ENCODE results near the gene RCOR1. TPM values are rescaled to one million over a fixed set of nuclear protein-coding genes. Genes with fewer than 3 reads are reported as not detected.
"Not testable (repeated sequence)": the region's sequence is repeated elsewhere in the genome, so short reads cannot be mapped to it uniquely, and the experiment has no call there.

The RCOR1 gene
- total and polyA plus RNA-seq, 2 donors from 2014 or later, result 4.9 to 17.9 TPM

- H3K36me3 ChIP-seq (ENCODE audit: control insufficient read depth in 2 of 3, insufficient read depth in 3 of 3, low read length in 3 of 3), result no peaks in the 10 kb centered on the region
- intact Hi-C loops (cut with DNase I), result no loop called here
- no peak for FAIRE-seq
Measured at GRCh38 chr14:102570334-102570995, 22.0 kb upstream of the RCOR1 start.

GRCh38 chr14:102571043-102571442, 21.4 kb upstream of the RCOR1 start:
- Histone ChIP-seq H3K36me3 (ENCODE audit: control insufficient read depth in 2 of 3, insufficient read depth in 3 of 3, low read length in 3 of 3) (no peaks in the 10 kb centered on the region), H3K9ac (ENCODE audit: low read length in 3 of 3) (no peak overlapping the region), H3K27me3 (ENCODE audit: control insufficient read depth, insufficient read depth, low read length) (no peaks in the 10 kb centered on the region), H3K4me1 (ENCODE audit: control insufficient read depth in 2 of 3, insufficient read depth in 2 of 3, low read depth in 1 of 3, low read length in 3 of 3) (no peaks in the 10 kb centered on the region), H3K27ac (ENCODE audit: low read depth in 2 of 2, low read length in 2 of 2) (no peak overlapping the region), H3K9me3 (ENCODE audit: control insufficient read depth in 2 of 3, insufficient read depth in 1 of 3, low read length in 3 of 3) (no peaks in the 10 kb centered on the region), H3K4me3 (ENCODE audit: low read length in 3 of 3) (no peak overlapping the region)
- DNase-seq (no peak), FAIRE-seq (no peak)
- intact Hi-C loops (cut with DNase I), result no loop called here
- no peak for TF ChIP-seq CTCF (IDR thresholded peaks at IDR 0.05; ENCODE audit: borderline replicate concordance, extremely low read depth, insufficient read depth)

More at GRCh38 chr14:102570334-102570995, 22.0 kb upstream of the RCOR1 start:
- no peak overlapping the region for H3K9ac ChIP-seq (ENCODE audit: low read length in 3 of 3)
- no peak overlapping the region for H3K4me3 ChIP-seq (ENCODE audit: low read length in 3 of 3)
- no peak overlapping the region for H3K27ac ChIP-seq (ENCODE audit: low read depth in 2 of 2, low read length in 2 of 2)
- no peaks in the 10 kb centered on the region for H3K27me3 ChIP-seq (ENCODE audit: control insufficient read depth, insufficient read depth, low read length)
- DNase-seq, result no peak
- no peak for TF ChIP-seq CTCF (IDR thresholded peaks at IDR 0.05; ENCODE audit: borderline replicate concordance, extremely low read depth, insufficient read depth)
- no peaks in the 10 kb centered on the region for H3K4me1 ChIP-seq (ENCODE audit: control insufficient read depth in 2 of 3, insufficient read depth in 2 of 3, low read depth in 1 of 3, low read length in 3 of 3)
- no peaks in the 10 kb centered on the region for H3K9me3 ChIP-seq (ENCODE audit: control insufficient read depth in 2 of 3, insufficient read depth in 1 of 3, low read length in 3 of 3)

GRCh38 chr14:102571478-102572042, 20.9 kb upstream of the RCOR1 start:
- Histone ChIP-seq H3K4me3 (ENCODE audit: low read length in 3 of 3) (no peak overlapping the region), H3K36me3 (ENCODE audit: control insufficient read depth in 2 of 3, insufficient read depth in 3 of 3, low read length in 3 of 3) (no peaks in the 10 kb centered on the region), H3K4me1 (ENCODE audit: control insufficient read depth in 2 of 3, insufficient read depth in 2 of 3, low read depth in 1 of 3, low read length in 3 of 3) (no peaks in the 10 kb centered on the region), H3K9ac (ENCODE audit: low read length in 3 of 3) (no peak overlapping the region), H3K27me3 (ENCODE audit: control insufficient read depth, insufficient read depth, low read length) (no peaks in the 10 kb centered on the region), H3K9me3 (ENCODE audit: control insufficient read depth in 2 of 3, insufficient read depth in 1 of 3, low read length in 3 of 3) (no peaks in the 10 kb centered on the region), H3K27ac (ENCODE audit: low read depth in 2 of 2, low read length in 2 of 2) (no peak overlapping the region)
- FAIRE-seq (no peak), DNase-seq (no peak)
- intact Hi-C loops (cut with DNase I), result no loop called here
- TF ChIP-seq CTCF (IDR thresholded peaks at IDR 0.05; ENCODE audit: borderline replicate concordance, extremely low read depth, insufficient read depth), result no peak

- H3K9ac ChIP-seq (ENCODE audit: low read length in 3 of 3); DNase-seq; H3K27me3 ChIP-seq (ENCODE audit: control insufficient read depth, insufficient read depth, low read length); H3K36me3 ChIP-seq (ENCODE audit: control insufficient read depth in 2 of 3, insufficient read depth in 3 of 3, low read length in 3 of 3); H3K27ac ChIP-seq (ENCODE audit: low read depth in 2 of 2, low read length in 2 of 2); FAIRE-seq; H3K4me3 ChIP-seq (ENCODE audit: low read length in 3 of 3); intact Hi-C loops (cut with DNase I); H3K4me1 ChIP-seq (ENCODE audit: control insufficient read depth in 2 of 3, insufficient read depth in 2 of 3, low read depth in 1 of 3, low read length in 3 of 3); H3K9me3 ChIP-seq (ENCODE audit: control insufficient read depth in 2 of 3, insufficient read depth in 1 of 3, low read length in 3 of 3): not testable (repeated sequence)
Measured at GRCh38 chr14:102573161-102573560, 19.3 kb upstream of the RCOR1 start.

Measured in kidney (tissue), 14 donors.